Endometrial microvascular endothelial cells (primary cell): ENCODE data around the gene ERI3. TPM values are rescaled to one million over a fixed set of nuclear protein-coding genes. Genes with fewer than 3 reads are reported as not detected.

Experiments
- in situ Hi-C: cut with HindIII; loops from 2 replicates; pipeline ENCODE4 v1.10.0; 2017; ENCODE audit warnings: low sequenced_read_pairs, low pct_unique_long_range_greater_than_20kb; ENCODE audit errors: inconsistent ontology term
- total RNA-seq: library from RNA; depleted of rRNA; stranded (reverse); fragments of >200 nt; gene quantifications from one replicate; pipeline ENCODE4 v1.2.3, GENCODE V29; 2015; ENCODE audit errors: inconsistent ontology term

The ERI3 gene
- total RNA-seq, 1 donor from 2014 or later, result 59.5 TPM

DNA sequence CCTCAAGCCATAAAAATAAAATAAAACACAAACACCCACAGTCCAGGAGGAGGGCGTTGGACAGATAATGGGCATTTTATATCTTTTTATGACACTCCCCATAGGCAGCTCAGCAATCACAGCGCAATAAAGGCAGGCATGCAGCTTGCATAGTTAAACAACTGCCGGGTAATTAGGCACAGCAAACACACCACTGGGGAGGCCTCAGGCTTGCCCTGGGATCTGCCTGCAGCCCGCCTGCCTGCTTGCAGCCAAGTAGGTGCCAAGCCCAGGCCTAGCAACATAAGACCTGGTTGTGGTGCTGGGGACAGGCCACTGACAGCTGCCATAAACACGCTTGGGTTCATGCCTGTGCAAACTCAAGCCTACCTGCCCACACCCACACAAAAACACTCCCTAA, 87.6 kb downstream of the ERI3 start:
- in situ Hi-C loops, result no loop called here

DNA sequence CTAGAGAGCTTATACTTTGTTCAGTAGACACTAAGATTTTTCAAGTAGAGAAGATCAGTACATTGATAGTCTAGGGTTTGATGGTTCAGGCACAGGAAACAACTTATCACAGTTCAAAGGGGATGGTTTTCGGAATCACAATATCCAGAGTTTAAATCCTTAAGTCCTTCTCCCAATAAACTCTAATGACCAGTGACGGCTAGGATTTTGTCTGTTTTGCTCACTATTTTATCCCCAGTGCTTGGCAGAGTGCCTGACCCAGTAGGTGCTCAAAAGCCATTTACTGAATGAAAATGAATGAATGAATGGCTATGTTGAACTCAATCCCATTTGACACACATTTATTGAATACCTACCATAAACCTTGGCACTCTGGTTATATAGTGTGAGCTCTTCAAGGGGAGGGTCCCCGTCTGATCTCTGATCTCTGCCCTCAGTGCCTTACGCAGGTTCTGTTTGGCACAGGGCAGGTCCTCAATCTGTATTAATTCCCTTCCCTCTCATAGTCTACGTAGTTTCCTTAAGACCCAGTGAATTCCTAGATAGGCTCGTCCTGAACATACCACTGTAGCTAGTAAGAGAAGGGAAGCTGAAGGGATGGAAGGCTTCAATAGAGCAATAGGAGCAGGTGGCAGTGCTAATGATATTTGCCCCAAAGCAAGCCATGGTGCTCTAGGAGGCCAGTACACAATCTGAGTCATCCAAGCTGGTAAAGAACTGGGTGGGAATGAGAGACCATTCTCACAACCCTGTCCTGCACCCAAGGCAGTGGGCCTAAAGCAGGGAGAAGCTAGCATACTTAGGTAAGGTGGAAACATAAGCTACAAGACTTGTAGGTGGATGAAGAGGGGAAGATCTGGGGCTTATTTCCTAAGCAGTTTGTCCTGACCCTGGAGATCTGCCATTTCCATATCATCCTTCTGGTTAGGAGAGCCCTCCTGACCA, 88.4 kb downstream of the ERI3 start:
- in situ Hi-C loops, result no loop called here

DNA sequence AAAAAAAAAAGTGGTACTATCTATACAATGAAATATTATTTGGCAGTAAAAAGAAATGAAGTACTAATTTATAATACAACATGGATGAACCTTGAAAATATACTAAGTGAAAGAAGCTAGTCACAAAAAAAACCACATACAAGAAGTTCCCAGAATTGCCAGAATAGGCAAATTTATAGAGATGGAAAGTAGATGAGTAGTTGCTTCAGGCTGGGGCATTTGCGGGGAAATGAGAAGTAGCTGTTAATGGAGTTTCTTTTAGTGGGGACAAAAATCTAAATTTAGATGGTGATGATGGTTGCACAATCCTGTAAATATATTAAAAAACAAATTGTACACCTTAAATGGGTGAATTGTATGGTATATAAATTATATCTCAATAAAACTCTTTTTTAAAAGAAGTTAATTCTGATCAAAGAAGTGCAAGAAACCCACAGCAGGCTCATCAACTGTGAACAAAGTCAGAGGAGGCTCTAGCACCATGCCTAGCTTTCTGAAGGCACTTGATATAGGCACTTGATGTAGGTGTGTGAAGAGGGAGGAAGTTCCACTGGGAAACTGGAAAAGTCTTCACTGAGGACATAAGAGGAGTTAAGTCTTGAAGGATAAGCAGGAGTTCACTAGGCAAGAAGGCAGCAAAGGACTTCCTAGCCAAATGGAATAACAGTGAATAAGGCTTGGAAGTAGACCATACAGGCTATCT, 89.2 kb downstream of the ERI3 start:
- in situ Hi-C loops, result no loop called here

DNA sequence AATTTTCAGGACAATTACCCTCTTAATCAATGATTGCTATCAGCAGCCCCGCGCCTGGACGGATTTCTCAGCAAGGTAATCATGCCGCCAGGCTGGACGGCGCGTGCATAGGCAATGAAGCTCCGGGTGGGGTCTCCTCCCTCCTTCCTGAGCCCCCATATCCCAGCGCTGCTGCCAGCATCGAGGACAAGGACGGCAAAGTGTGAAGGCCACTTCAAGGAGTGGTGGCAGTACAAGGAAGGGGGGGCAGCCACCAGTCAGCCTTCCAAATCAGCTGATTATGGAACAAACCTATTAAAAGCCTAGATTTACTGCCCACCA, 90.6 kb downstream of the ERI3 start:
- in situ Hi-C loops, result no loop called here

DNA sequence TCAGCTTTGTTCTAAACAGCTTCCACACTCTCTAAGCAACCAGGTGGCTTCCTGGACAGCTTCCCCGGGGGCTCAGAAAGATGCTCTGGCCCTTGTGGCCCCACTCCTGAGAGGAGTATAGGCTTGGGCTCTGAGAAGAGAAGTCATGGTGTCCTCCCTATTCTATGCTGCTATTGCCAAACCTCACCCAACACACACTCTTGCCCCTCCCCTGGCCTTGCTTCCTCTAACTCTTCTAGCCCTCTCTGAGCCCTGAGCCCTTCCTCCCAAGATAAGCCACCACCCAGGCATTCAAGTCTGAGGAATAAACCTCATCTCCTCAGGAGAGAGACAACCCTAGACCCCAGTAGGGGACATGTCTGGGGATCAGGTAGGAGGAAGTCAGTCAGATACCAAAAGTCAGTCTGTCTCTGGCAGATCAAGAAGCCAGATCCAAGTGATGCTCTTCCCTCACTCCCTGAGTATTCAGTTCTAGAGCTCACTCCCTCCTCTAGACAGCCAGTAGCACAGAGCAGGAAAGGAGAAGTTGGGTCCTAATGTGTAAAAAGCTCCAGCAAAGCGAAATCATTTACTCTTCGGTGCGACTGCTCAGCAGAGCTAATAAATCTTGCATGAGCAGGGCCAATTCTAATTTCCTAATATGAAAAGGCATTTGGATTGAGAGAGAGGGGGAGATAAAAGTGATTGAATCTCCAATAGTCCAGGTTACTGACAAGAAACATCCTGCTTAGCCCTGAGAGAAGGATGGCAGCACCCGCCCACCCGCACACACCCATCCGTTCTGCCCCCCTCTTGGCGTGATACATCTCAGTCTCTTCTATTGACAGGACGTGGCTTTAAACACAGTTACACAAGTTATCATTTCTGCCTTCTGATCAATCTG, 91.2 kb downstream of the ERI3 start:
- in situ Hi-C loops, result no loop called here

DNA sequence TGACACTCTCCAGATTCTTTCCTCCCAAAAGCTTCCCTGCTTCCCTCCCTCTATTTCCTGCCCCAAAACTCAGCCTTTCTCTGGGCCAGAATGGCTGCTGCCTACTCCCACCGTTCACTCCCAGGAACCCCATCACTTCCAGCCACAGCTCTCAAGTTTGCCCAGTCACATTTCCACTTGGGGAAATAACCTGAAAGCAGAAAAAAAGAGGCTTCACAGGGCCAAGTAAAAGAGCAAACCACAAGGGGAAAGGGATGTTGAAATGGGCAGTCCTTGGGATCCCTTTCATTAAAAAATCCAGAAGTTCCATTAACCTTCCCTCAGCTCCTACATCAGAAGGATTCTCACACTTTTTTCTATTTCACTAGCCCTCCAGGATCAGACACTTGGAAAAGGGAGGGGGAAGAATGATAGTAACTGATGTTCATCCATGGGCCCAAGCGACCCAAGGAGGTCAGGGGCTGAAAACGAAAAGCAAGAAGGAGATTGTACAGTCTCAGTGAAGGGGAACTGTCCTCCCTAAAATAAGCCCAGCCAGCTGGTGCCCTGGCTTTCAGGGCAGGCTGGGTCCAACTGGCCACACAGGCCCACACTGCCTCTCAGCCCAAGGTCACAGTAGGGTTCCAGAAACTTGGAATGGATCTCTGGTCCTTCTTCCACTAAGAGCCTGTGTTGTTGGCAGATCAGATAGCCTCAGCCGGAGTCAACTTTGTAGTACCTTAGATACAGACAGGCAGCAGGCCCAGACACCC, 92.1 kb downstream of the ERI3 start:
- in situ Hi-C loops, result no loop called here

DNA sequence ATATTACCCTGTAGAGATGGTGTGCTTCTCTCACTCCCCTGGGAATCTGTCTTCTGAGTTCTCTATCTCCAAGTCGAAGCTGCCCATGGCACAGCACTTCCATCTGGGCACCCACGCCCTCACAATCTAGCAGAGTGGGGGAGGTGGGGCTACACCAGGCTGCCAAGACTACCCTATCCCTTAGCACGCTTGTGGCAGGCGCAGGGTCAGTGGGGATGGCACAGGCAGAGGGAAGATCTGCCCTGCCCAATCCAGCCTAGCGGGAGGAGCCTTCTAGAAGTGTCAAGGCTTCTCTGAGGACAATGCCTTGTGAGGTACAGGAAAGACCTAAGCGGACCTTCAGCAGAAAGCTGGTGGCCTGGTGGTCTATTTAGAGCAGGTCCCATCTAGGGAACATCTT, 92.6 kb downstream of the ERI3 start:
- in situ Hi-C loops, result no loop called here

DNA sequence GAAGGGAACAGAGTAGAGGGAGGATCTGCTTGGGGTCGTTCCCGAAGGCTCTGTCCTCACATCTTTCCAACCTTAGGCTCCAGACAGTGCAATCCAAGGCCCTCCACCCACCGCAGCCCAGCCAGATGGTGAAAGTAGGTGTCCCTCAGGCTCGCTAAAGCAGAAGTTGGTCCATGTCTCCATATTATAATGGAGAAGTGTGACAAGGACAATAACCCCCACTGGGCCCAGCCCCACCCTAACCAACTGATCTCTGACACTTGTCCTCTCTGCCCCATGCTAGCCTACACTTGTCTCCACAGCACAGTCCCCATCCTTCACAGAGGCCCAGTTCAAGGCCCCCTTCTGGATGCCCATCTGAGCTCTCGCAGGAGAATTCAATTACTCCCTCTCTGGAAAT, 93.1 kb downstream of the ERI3 start:
- in situ Hi-C loops, result no loop called here

DNA sequence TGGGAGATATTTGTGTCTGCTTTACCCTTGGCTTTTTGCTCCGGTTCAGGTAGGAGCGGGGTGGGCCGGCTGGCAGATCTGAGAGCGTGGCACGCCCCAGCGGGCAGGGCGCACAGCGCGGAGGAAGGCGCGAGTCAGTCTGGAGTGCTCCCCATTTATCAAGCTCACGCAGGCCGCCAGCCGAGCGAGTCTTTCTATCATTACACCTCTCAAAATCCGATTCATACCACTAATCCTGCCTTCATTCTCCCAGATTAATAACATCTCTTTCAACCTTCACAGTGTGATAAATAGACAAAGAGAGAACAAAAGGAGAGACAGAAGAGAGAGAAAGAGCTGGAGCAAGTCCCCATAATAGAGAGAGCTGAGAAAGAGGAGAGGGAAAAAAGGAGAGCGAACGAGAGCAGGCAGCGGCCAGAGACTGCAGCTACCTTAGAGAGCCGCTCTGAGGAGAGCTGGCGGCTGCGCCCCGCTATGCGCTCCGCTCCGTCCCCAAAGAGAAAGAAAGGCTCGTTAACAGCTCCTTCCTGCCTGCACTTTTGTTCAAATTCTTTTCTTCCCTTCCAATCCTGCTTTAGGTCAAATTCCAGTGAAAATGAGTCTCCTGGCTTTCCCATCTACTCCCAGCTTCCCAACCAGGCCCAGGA, 93.8 kb downstream of the ERI3 start:
- in situ Hi-C loops, result no loop called here

DNA sequence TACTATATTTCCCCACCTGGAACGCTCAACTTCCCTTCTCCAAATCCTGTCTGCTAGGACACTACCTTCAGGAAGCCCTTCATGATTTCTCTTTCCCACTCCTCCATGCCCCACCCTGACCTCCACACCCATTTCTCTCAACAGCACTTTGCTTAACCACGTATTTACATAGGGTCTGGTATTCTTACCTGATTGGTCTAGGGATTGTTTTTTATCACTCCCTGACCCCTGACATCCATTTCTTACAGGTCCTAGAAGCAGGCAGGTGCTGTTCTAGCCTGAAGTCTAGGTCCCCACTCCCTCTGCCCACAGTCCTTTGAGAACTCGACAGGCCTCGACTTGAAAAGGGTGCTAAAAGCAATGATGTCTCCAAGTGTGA, 94.3 kb downstream of the ERI3 start:
- in situ Hi-C loops, result no loop called here

DNA sequence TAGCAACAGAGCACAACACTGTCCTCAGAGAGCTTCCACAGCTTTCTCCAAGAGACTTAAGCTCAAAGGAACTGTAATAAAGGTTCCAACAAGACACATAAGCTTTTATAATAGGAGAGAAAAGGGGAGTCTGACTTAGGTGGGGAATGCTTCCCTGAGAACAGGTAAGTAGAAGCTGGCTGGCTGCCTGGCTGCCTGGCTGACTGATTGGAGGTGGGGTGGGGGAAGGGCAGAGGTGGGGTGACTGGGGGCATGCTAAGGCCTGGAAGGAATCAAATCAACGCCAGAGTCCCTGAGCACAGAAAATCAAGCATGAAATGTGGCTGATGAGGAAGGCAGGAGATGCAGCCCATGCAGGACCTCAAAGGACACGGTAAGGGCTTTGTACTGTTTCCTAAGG, 96.0 kb downstream of the ERI3 start:
- in situ Hi-C loops, result no loop called here

DNA sequence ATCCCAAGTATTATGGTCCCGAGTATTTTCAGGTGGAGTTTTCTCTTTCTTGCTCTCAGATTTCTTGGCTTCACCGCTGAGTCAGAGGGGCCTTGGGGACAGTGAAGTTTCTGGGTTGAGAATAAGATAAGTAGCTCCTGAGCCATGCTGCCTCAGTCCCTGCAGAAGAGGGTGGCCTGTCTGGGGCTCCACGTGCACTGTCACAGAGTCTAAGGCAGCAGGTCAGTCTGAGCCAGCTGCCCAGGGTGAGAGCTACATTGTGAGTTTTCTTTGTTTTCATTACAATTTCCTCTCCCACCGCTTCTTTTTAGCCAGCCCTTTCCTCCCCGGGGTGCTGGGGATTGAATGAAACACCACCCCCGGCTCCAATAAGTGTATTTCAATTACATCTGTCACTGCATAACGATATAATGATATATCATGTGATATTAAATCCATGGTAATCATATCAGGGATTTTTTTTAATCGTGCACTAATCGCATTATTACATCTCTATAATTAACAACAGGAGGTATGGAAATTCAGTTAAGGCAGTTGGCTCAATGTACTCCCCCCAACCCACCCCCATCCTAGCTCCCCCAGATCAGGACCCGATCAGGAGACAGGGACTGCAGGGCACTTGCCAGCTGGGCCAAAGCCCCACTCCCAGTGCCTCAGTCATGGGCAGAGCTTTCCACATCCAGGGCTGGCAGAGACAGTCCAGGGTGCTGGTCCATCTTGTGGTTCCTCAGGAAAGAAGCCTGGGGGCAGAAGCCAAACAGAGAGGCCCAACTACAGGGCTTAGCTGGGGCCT, 98.1 kb downstream of the ERI3 start:
- in situ Hi-C loops, result no loop called here

DNA sequence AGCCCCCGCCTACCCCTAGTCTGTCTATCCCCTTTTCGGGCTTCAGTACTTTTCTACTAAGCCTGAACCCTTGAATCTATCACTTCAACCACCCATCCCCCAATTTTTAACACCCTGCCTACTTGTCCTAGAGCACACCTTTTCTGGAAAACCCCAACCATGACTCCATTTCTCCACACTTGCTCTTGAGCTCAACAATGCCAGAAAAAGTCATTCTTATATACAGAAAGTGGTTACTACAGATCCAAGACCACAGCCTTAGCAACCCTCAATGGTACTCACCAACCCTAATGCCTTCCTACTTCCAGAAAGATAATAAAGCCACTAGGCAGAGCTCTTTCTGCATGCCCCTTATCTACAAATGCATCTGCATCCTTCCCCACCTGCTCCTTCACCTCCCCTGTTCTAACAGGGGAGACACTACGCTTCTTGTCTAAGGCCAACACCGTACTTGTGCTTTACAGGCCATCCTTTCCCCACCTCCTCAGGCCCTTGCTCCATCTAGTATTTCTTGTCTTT, 100.6 kb downstream of the ERI3 start:
- in situ Hi-C loops, result no loop called here

DNA sequence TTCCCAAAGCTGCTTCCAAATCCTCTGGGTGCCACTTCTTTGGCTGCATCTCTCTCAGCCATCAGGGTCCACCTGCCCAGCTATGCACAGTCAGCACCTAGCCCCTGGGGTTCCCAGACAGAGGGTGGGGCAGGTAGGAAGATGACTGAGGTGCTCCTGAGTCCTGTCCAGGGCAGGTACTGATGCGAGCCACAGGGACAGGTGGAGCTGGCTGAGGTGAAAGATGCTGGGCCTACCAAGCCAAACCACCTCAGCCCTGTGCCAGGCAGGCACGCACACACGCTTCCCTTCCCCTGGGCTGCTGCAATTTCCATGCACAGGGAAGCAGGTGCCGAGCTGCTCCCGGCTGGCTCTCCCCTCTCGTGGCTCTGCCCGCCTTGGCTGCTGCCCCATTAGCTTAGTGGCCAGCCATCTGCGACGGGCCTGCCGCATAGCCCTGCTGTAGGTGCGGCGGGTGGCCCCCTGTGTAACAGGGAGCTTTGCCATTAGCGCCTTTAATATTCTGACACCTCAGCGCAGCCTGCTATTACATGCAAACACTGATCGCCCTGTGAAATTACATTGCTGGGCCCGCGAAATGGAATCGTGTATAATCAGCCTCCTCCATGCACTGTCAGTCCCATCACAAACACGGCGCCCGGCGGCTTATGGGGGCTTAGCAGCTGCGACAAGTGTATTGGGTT, 102.9 kb downstream of the ERI3 start:
- in situ Hi-C loops, result no loop called here

DNA sequence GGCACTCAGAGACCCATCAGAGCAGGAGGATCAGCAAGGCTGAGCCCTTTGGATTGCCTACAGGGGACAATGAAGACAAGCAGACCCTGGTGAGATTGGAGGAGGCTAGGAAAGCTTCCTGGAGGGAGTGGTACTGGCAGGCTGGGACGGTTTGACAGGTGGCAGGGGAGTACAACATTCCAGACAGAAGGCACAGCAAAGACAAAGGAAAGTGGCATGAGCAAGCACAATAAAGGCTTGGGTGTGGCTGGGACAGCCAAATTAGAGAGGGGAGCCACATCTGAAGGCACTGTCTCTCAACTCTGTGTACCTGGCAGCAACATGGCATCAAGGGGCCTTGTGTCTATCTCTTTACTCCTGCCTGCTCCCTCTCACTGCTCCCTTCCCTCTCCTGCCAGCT, 103.6 kb downstream of the ERI3 start:
- in situ Hi-C loops, result no loop called here

DNA sequence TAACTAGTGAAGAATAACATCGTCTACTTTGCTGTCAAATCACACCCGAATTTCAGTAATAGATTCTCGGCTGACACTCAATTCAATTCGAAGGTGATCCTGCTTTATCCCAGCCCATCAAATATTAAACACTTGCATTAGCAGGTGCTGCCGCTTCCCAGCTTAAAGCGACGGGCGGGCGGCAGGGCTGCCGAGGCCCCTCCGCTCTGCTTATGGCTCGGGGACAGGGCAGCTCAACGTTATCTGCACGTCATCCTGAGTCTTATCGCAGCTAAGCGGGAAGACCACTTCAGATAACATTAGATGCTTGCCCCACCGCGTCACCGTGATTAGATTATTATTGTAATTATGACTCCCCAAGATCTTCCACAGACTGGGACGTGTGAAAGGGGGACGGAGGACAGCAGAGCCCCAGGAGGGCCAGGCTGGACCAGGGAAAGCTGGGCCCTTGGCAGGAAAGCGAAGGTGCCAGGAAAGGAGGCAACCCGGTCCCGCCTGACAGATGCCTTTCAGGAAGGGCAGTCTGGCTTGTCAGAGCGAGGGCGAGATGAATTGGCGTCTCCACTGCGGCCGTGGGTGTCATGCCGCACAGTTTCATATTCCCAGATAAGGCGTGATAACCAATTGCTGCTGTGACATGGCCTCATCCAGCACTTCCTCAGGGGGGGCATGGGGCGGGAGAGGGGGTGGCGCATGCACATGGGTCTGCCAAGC, 104.8 kb downstream of the ERI3 start:
- in situ Hi-C loops, result no loop called here
